ELF-1 (cell line): Measurements from ENCODE around the gene PLAAT3.
"Not testable (repeated sequence)": the region's sequence is repeated elsewhere in the genome, so short reads cannot be mapped to it uniquely, and the experiment has no call there.

Experiments
- DNase-seq: peaks from one replicate; pipeline ENCODE4 v3.0.0-alpha.2; 2016; ENCODE audit warnings: low read depth, low spot score

Gene PLAAT3

GRCh38 chr11:63609536-63609935, 4.7 kb downstream of the PLAAT3 start:
- no peak for DNase-seq

GRCh38 chr11:63608353-63609345, 5.6 kb downstream of the PLAAT3 start:
- no peak for DNase-seq

GRCh38 chr11:63603180-63603518, 11.1 kb downstream of the PLAAT3 start:
- no peak for DNase-seq

- DNase-seq: not testable (repeated sequence)
These were observed 11.7 kb downstream of the PLAAT3 start for GRCh38 chr11:63602290-63603179.

GRCh38 chr11:63599211-63600122, 14.8 kb downstream of the PLAAT3 start:
- no peak for DNase-seq

GRCh38 chr11:63598556-63598955, 15.7 kb downstream of the PLAAT3 start:
- no peak for DNase-seq

GRCh38 chr11:63595296-63595695, 18.9 kb downstream of the PLAAT3 start:
- DNase-seq: no peak

- DNase-seq: peak; percentile 77
These were observed 21.2 kb downstream of the PLAAT3 start for GRCh38 chr11:63592975-63593395.

- no peak for DNase-seq
These were observed 24.0 kb downstream of the PLAAT3 start for GRCh38 chr11:63590024-63590788.

- no peak for DNase-seq
These were observed 25.2 kb downstream of the PLAAT3 start for GRCh38 chr11:63589000-63589399.

GRCh38 chr11:63586451-63587166, 27.6 kb downstream of the PLAAT3 start:
- DNase-seq: no peak

- DNase-seq: no peak
These were observed 30.9 kb downstream of the PLAAT3 start for GRCh38 chr11:63583357-63583677.

GRCh38 chr11:63581224-63581623, 33.0 kb downstream of the PLAAT3 start:
- DNase-seq: peak; percentile 73

- not testable (repeated sequence) for DNase-seq
These were observed 35.4 kb downstream of the PLAAT3 start for GRCh38 chr11:63578882-63579281.

- DNase-seq: no peak
These were observed 39.2 kb downstream of the PLAAT3 start for GRCh38 chr11:63574856-63575602.

GRCh38 chr11:63573881-63574855, 40.1 kb downstream of the PLAAT3 start:
- DNase-seq: peak; percentile 40

GRCh38 chr11:63572026-63572688, 42.1 kb downstream of the PLAAT3 start:
- DNase-seq: no peak

GRCh38 chr11:63569570-63569969, 44.7 kb downstream of the PLAAT3 start:
- DNase-seq: no peak
